GM19239 (cell line): ENCODE results near the gene STAG3.

ENCODE experiments used
- DNase-seq: peaks from one replicate; pipeline ENCODE4 v3.0.0; 2011; ENCODE audit warnings: low spot score; ENCODE audit not compliant: insufficient read length
- FAIRE-seq: peaks from 2 replicates; lab custom pipeline; 2011; peaks lifted over from hg19 to GRCh38; lab: Jason Lieb, UNC

Gene STAG3

DNA sequence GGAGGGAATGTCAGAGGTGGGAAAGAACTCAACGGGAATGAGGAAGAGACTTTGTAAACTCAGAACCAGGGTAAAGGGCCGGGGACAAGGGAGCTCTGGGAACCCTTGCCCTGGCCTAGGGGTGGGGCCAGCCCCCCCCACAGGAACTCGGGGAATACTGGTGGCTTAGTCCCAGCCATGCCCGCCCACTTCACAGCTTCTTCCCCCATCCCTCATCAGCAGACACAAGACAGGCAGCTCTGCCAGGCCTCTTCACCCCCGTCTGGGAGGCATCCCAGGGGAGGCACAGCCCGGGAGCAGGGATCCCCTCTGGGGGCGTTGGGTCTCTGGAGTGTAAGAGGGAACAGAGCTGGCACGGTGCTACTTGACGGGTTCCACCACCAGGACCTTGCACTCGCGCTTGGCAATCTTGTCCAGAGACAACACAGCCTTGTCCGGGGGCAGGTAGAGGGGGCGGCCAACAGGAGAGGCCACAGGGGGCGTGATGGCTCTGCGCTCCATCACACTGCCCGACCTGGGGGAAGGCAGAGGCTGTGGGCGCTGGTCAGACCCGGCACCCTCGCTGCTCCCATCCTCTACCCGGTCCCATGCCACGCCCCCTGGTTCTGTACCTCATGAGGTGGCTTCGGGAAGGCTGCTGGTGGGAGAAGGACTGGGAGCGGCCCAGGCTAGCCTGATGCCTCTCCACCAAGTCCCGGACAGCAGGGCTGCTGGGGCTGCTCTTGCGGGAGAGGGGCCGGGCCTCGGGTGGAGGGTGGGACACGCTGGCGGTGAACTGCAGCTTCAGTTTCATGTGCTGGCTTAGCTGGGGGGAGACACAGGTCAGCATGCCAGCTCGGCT lies 22.8 kb upstream of the STAG3 start:
- DNase-seq (no peak), FAIRE-seq (no peak)

DNA sequence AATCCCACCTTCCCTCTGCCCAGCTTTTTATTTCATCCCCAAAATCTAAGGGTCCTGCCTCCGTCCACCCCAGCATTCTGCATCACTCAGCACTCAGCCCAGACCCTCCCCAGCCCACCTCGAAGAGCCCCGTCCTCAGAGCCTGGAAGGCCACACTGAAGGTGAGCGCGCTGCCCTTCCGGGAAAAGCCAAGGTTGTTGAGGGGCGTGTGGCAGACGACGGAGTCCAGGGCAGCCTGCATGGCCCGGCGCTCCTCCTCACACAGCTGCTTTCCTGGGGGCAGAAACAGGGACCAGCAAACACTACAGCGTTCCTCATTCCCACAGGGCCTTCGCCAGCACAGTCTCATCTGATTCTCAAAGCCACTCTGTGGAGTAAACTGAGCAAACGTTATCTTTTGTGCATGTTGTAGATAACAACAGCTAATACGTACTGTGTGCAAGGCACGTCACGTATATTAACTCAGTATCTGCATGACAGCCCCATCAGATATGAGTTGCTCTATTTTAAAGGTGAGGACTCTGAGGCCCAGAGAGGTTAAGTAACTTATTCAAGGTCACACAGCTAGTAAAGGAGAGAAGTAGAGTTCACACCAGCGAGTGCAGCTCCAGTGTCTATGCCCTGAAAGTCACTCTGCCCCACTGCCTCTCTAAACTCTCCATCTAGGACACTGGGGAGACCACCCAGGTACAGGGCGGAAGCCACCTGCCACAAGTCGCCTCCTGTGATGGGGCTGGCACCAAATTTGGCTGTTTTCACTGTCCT lies 22.0 kb upstream of the STAG3 start:
- DNase-seq (no peak), FAIRE-seq (no peak)

- DNase-seq: no peak
- FAIRE-seq: no peak
Measured at GRCh38 chr7:100156331-100157068, 21.2 kb upstream of the STAG3 start.

DNA sequence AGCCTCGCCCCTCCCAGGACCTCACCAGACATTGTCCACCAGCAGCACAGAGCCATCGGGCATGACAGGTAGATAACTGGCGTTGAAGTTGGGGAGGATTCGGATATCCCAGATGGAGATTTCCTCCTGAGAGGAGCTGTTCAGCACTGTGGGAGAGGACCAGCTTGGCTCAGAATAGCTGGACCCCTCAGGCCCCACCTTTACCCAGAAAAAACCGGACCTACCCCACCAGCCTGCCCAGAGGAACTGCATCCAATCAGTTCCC lies 20.7 kb upstream of the STAG3 start:
- DNase-seq (no peak), FAIRE-seq (no peak)

- no peak for FAIRE-seq
- no peak for DNase-seq
Measured at GRCh38 chr7:100157334-100158228, 20.1 kb upstream of the STAG3 start.

DNA sequence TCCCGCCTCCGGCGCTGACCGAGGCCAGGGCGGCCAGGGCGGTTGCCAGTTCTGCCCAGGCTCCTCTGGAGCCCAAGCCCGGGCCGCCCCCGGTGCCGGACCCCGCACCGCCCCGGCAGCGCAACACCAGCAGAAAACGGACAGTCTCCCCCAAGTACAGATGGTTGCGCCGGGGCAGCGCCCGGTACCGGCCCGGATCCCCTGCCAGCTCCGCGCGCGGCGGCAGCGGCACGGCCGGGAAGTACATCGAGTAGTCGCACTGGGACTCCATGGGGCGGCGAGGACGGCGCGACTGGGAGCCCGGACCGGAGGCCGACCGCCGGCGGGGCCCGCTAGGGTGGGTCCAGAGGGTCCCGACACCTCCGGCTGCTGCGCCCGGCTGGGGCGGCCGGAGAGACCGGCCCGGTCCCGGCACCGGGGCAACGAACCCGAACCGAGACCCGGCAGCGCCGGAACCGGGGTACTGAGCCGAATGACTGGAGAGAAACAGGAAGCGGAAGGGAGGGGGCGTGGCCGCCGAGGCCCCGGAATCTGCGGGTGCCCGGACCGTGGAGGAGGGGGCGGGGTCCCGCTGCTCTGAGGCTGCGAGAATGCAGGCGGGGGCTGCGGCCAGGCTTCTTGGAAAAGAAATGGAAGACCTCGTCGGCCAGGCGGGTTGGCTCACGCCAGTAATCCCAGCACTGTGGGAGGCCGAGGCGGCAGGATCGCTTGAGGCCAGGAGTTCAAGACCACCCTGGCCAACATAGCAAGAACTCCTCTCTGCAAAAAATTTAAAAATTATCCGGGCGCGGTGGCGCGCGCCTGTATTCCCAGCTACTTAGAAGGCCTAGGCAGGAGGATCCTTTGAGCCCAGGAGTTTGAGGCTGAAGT lies 19.3 kb upstream of the STAG3 start, which contains the start of gene TRAPPC14:
Gene TRAPPC14 (minus strand): TSS at position 495 of the 870 bp plus-strand sequence. CDS start 224 bp downstream, at position 271.
- FAIRE-seq (peak; percentile 21), DNase-seq (peak; percentile 93)

DNA sequence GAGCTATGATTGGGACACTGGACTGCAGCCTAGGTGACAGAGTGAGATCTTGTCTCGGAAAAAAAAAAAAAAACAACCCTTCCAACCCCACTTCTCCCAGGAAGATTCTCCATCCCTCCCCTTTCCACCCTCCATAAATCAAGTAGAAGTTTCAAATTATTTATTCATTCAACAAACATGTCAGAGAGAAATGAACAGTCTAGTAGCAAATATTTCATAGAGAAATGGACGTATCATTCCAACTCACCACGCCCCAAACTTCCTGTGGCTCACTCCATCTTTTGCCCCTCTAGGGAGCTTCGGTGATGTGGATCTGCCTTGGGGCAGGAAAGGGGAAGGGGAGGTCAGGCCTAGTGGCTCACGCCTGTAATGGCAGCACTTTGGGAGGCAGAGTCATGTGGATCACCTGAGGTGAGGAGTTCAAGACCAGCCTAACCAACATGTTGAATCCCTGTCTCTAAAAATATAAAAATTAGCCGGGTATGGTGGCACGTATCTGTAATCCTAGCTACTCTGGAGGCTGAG lies 18.6 kb upstream of the STAG3 start:
- DNase-seq (no peak), FAIRE-seq (no peak)

GRCh38 chr7:100160067-100160466 lies 17.7 kb upstream of the STAG3 start:
- no peak for FAIRE-seq
- DNase-seq: no peak

- no peak for FAIRE-seq
- DNase-seq: no peak
Measured at GRCh38 chr7:100163006-100163531, 14.6 kb upstream of the STAG3 start.

DNA sequence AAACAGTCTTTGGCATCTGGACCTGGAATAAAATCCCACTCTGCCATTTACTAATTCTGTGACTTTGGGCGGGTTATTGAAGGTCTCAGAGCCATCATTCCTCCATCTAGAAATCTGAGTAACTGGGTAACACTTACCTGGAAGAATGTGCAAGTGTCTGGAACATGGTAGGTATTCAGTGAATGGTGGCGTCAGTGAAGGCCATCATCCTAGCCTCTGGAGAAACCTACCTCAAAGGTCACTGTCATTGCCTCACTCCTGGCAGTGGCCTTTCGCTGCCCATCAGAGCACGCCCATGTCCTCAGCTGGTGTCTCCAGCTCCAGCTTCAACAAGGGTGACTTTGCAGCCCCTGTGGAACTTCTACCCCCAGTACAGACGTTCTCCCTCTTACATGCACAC lies 13.8 kb upstream of the STAG3 start:
- FAIRE-seq (no peak), DNase-seq (no peak)

DNA sequence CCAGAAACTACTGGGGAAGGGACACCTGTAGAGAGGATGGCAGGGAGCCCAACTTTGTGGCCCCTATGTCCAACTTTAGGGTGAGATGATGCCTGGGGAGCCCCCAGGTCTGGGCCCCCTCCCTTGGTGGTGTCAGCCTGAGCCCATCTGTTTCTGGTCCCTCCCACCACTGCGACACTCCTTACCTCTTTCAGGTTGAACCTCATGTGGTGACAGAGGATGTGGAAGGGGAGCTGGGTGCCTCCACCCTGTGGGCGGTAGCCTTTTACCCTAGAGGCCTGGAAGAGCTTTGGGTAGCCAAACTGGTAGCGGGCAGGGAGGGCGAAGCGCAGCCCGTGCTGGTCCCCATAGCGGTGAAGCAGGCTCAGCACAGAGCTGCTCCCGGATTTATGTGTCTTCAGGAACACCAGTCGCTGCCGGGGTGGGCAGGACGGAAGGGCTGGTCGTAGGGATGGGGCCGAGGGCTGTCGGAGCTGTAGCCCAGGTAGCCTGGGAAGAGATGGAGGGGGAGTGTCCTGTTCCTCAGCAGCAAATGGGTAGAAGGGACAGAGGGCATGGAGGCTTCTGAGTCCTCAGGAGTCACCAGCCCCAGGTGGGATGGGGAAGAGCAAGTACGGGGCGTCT lies 11.3 kb upstream of the STAG3 start:
- FAIRE-seq (no peak), DNase-seq (no peak)

GRCh38 chr7:100166970-100167911 lies 10.5 kb upstream of the STAG3 start:
- DNase-seq (no peak), FAIRE-seq (no peak)

DNA sequence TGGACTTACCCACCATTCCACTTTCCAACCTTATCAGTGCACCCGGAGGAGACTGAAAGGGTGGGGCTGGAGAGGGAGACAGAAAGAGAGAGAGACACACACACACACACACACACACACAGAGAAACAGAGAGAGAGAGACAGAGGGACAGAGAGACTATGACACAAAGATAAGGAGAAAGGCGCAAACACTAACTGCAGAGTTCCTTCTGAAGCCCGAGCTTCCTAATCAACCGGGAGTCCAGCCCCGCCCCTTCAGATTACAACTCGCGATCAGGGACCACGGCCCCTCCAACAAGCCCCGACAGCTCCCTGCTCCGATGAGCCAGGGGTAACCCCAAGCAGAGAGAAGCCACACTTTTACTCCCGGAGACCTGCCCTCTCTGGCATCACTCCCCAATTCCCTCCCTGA lies 9.8 kb upstream of the STAG3 start:
- no peak for FAIRE-seq
- DNase-seq: no peak

DNA sequence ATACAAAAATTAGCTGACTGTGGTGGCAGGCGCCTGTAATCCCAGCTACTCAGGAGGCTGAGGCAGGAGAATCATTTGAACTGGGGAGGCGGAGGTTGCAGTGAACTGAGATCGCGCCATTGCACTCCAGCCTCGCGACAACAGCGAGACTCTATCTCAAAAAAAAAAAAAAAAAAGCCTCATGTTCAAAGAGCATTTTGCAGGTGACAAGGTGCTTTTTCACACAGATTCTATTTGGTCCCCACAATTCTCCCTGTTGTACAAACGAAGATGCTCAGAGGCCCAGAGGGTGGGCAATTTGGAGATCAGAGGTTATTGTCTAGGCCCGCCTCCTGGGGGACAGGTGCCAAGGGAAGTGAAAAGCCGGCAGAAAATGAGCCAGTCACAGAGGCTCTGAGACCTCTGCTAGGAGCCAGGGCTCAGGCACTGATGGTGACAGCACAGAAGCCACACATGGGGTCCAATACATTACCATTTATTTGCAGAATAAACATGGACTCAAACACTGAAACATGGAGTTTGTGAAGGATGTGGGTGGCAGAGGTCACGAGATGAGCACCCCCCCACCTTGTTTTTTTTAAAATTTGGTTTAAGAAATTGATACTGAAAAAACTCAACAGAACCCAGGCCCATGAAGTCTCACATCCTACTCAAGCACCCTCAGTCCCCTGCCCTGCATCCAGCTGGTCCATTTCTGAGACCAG lies 8.4 kb upstream of the STAG3 start:
- FAIRE-seq (peak; percentile 4), DNase-seq (no peak)

- no peak for DNase-seq
- FAIRE-seq: no peak
Measured at GRCh38 chr7:100170101-100170897, 7.4 kb upstream of the STAG3 start.
